HUES64 (cell line): ENCODE data around the gene ZNF253.
"Not testable (repeated sequence)": the region's sequence is repeated elsewhere in the genome, so short reads cannot be mapped to it uniquely, and the experiment has no call there.

Experiments
- H3K27ac ChIP-seq: 2 replicates; pipeline ENCODE4 v1.7.0; 2013; ENCODE audit warnings: low read depth, low read length, inconsistent platforms
- H3K27me3 ChIP-seq: 2 replicates; pipeline ENCODE4 v1.6.1; 2013; ENCODE audit warnings: mild to moderate bottlenecking, low read length; ENCODE audit not compliant: insufficient read depth
- H3K36me3 ChIP-seq: 2 replicates; pipeline ENCODE4 v1.6.1; 2013; ENCODE audit warnings: mild to moderate bottlenecking, low read length; ENCODE audit not compliant: insufficient read depth
- H3K4me1 ChIP-seq: 2 replicates; pipeline ENCODE4 v1.6.1; 2013; ENCODE audit warnings: mild to moderate bottlenecking, low read length, moderate library complexity; ENCODE audit not compliant: insufficient read depth
- H3K4me3 ChIP-seq: 2 replicates; pipeline ENCODE4 v1.5.1; 2013; ENCODE audit warnings: mild to moderate bottlenecking, low read length, moderate library complexity
- H3K9ac ChIP-seq: 2 replicates; pipeline ENCODE4 v1.6.1; 2013; ENCODE audit warnings: mild to moderate bottlenecking, low read depth, low read length
- H3K9me3 ChIP-seq: 2 replicates; pipeline ENCODE4 v1.6.1; 2013; ENCODE audit warnings: low read depth, low read length; ENCODE audit not compliant: insufficient read depth
- WGBS: fragments of 150-250, 120-280 bp; methylation state at CpG from one replicate; pipeline ENCODE4 v1.1.7; 2013; ENCODE audit warnings: missing lambda C conversion rate; 5-methylcytosine and 5-hydroxymethylcytosine counted together

ZNF253 gene

DNA sequence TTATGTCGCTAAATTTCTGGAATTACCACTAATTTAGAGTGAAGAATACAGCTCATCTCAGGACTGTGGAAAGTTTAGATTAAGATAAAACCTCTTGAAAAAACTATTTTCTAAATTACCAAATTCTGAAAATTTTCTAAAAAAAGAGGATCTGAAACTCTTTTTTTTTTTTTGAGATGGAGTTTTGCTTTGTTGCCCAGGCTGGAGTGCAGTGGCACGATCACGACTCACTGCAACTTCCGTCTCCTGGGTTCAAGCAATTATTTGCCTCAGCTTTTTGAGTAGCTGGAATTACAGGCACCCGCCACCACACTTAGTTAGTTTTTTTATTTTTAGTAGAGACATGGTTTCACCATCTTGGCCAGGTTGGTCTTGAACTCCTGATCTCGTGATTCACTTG lies 16.6 kb upstream of the ZNF253 start:
- no peaks in the 10 kb centered on the region for H3K4me1 ChIP-seq
- no peak overlapping the region for H3K4me3 ChIP-seq
- WGBS, result 85% methylated on average over 5 of the region's 6 CpGs
- no peaks in the 10 kb centered on the region for H3K27me3 ChIP-seq
- no peak overlapping the region for H3K9ac ChIP-seq
- H3K27ac ChIP-seq, result no peak overlapping the region
- no peaks in the 10 kb centered on the region for H3K36me3 ChIP-seq
- peaks cover 4% of the 10 kb centered on the region; the same call in 1 of the 2 replicates for H3K9me3 ChIP-seq

- H3K27ac ChIP-seq, H3K4me3 ChIP-seq, H3K36me3 ChIP-seq, H3K27me3 ChIP-seq, H3K4me1 ChIP-seq, H3K9ac ChIP-seq, H3K9me3 ChIP-seq: not testable (repeated sequence)
- 87% methylated on average over 2 of the region's 2 CpGs for WGBS
Measured at GRCh38 chr19:19851740-19852139, 13.9 kb upstream of the ZNF253 start.

GRCh38 chr19:19858751-19859150 lies 6.9 kb upstream of the ZNF253 start:
- no peaks in the 10 kb centered on the region for H3K9me3 ChIP-seq
- no peak overlapping the region for H3K9ac ChIP-seq
- H3K36me3 ChIP-seq, result peaks cover 13% of the 10 kb centered on the region; the same call in 1 of the 2 replicates
- no peak overlapping the region for H3K4me3 ChIP-seq
- 86% methylated on average over 2 of the region's 2 CpGs for WGBS
- H3K4me1 ChIP-seq, result no peaks in the 10 kb centered on the region
- H3K27ac ChIP-seq, result no peak overlapping the region
- no peaks in the 10 kb centered on the region for H3K27me3 ChIP-seq

DNA sequence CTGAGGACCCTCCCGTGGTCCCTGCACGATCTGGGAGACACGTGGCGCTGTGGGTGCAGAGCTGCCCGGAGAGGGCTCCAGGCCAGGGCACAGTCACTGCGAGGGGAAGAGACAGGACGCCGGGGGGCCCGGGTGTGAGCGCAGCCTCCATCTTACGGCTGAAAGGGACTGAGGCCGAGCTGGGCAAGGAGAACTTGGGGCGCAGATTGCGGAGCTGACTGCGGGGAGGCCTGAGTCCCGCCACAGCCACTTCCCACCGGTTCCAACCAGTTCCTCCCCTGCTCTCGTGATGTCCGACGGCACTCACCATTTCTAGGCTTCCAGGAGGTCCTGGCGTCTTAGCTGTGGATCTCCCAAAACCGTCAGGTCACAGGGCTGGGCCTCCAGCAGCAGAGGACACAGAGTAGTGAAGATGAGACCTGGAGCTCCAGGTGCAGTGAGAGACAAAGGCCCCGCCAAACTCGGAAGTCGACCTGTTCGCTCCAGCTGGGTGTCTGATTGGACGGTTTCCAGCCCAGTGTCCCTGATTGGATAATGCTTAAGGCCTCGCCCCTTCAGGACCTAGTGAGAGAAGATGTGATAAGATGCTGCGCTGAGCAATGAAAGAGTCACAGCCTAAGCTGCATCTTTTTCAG lies 4.8 kb upstream of the ZNF253 start:
- Histone ChIP-seq H3K4me3 (peak overlapping the region; percentile 73), H3K4me1 (no peaks in the 10 kb centered on the region), H3K9me3 (no peaks in the 10 kb centered on the region), H3K9ac (peak overlapping the region; percentile 83), H3K27ac (no peak overlapping the region), H3K27me3 (no peaks in the 10 kb centered on the region), H3K36me3 (peaks cover 13% of the 10 kb centered on the region; the same call in 1 of the 2 replicates)
- WGBS, result 93% methylated on average over 29 of the region's 29 CpGs

DNA sequence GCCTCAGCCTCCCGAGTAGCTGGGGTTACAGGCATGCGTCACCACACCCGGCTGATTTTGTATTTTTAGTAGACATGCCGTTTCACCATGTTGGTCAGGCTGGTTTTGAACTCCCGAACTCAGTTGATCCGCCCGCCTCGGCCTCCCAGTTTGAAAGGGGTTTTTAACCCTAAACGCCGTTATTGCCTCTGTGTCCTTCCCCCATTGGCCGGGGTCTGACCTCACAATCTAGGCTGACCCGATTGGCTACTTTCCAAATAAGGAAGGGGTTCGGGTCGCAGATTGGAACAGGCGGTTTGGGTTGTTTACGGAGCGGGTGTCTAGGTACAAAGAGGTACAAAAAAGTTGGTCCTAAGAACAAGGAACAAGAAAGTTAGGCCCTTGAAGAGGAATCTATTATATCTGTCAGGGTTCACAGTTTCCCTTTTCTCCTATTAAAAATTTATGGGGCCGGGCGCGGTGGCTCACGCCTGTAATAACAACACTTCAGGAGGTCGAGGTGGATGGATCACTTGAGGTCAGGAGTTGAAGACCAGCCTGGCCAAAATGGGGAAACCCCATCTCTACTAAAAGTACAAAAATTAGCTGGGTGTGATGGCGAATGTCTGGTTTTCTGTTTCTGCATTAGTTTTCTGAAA lies 1.0 kb downstream of the ZNF253 start:
- Histone ChIP-seq H3K9me3 (no peaks in the 10 kb centered on the region), H3K9ac (peak overlapping the region; percentile 100), H3K27me3 (no peaks in the 10 kb centered on the region), H3K4me3 (peak overlapping the region; percentile 89), H3K4me1 (no peaks in the 10 kb centered on the region; the same call in none of the 2 replicates), H3K36me3 (peaks cover 16% of the 10 kb centered on the region; the same call in 1 of the 2 replicates), H3K27ac (peak overlapping the region; percentile 100)
- WGBS, result 8% methylated on average over 23 of the region's 23 CpGs

DNA sequence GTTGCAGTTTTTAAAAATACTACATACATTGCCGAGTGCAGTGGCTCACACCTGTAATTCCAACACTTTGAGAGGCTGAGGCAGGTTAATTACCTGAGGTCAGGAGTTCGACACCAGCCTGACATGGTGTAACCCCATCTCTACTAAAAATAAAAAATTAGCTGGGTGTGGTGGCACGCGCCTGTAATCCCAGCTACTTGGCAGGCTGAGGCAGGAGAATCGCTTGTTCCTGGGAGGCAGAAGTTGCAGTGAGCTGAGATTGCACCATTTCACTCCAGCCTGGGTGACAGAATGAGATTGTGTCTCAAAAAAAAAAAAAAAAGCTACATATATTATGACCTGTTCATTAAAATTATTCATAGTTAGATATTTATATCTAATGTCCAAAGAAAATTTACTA lies 4.4 kb downstream of the ZNF253 start:
- H3K36me3 ChIP-seq, result peaks cover 43% of the 10 kb centered on the region
- H3K4me3 ChIP-seq, H3K9ac ChIP-seq, H3K27me3 ChIP-seq, H3K9me3 ChIP-seq, H3K27ac ChIP-seq, H3K4me1 ChIP-seq: not testable (repeated sequence)
- 78% methylated on average over 5 of the region's 5 CpGs for WGBS

- H3K36me3 ChIP-seq, result peaks cover 45% of the 10 kb centered on the region
- 93% methylated on average over 3 of the region's 3 CpGs for WGBS
- H3K4me3 ChIP-seq, result no peak overlapping the region
- H3K9ac ChIP-seq, result no peak overlapping the region
- no peak overlapping the region for H3K27ac ChIP-seq
- no peaks in the 10 kb centered on the region for H3K9me3 ChIP-seq
- no peaks in the 10 kb centered on the region; the same call in none of the 2 replicates for H3K4me1 ChIP-seq
- no peaks in the 10 kb centered on the region for H3K27me3 ChIP-seq
Measured at GRCh38 chr19:19871932-19872331, 6.2 kb downstream of the ZNF253 start.

DNA sequence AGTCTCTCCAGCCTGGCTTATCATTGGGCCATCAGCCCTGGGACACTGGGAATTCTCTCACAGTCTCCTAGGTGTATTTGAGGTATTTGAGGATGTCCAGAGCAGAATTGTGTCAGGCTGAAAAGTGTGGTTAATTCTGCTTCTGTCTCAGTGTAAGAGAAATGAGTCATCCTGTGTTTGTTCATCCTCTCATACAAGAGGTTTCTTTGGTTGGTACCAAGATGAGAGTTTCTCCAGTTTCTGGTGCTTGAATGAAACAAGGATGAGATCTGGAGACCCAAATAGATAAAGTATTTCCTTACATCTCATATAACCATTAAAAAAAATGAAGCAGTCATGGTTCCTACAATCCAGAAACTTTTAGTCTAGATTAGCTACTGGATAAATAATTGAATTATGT lies 7.7 kb downstream of the ZNF253 start:
- H3K9me3 ChIP-seq, result no peaks in the 10 kb centered on the region
- H3K9ac ChIP-seq, result no peak overlapping the region
- H3K36me3 ChIP-seq, result peaks cover 47% of the 10 kb centered on the region
- no peaks in the 10 kb centered on the region for H3K27me3 ChIP-seq
- no peak overlapping the region for H3K4me3 ChIP-seq
- no peak overlapping the region for H3K27ac ChIP-seq
- no peaks in the 10 kb centered on the region for H3K4me1 ChIP-seq

- 96% methylated on average over 4 of the region's 4 CpGs for WGBS
- no peak overlapping the region for H3K4me3 ChIP-seq
- H3K27ac ChIP-seq, result no peak overlapping the region
- no peaks in the 10 kb centered on the region for H3K27me3 ChIP-seq
- H3K9me3 ChIP-seq, result peaks cover 6% of the 10 kb centered on the region; the same call in 1 of the 2 replicates
- no peaks in the 10 kb centered on the region for H3K4me1 ChIP-seq
- H3K9ac ChIP-seq, result no peak overlapping the region
- H3K36me3 ChIP-seq, result peaks cover 68% of the 10 kb centered on the region
Measured at GRCh38 chr19:19877724-19878123, 12.0 kb downstream of the ZNF253 start.

DNA sequence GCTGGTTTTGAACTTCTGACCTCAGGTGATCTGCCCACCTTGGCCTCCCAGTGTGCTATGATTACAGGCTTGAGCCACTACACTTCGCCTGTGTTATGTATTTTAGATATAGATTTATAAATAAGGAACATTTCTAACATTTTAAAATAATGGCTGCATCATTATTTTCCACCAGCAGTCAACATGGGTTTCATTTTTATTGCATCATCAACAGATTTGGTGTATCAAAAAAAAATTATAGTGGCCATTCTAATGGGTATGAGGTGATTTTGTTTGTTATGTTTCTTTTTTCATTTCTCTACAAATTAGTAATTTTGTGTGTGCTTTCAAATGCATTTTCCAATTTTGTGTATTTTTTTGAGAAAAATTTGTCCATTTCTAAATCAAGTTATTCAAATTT lies 18.9 kb downstream of the ZNF253 start:
- Histone ChIP-seq H3K36me3 (peaks cover 96% of the 10 kb centered on the region), H3K4me1 (no peaks in the 10 kb centered on the region), H3K27ac (no peak overlapping the region), H3K9me3 (peaks cover 48% of the 10 kb centered on the region), H3K9ac (no peak overlapping the region), H3K27me3 (no peaks in the 10 kb centered on the region), H3K4me3 (no peak overlapping the region)
- no CpG with 5 or more reads among the region's 1 CpG for WGBS

DNA sequence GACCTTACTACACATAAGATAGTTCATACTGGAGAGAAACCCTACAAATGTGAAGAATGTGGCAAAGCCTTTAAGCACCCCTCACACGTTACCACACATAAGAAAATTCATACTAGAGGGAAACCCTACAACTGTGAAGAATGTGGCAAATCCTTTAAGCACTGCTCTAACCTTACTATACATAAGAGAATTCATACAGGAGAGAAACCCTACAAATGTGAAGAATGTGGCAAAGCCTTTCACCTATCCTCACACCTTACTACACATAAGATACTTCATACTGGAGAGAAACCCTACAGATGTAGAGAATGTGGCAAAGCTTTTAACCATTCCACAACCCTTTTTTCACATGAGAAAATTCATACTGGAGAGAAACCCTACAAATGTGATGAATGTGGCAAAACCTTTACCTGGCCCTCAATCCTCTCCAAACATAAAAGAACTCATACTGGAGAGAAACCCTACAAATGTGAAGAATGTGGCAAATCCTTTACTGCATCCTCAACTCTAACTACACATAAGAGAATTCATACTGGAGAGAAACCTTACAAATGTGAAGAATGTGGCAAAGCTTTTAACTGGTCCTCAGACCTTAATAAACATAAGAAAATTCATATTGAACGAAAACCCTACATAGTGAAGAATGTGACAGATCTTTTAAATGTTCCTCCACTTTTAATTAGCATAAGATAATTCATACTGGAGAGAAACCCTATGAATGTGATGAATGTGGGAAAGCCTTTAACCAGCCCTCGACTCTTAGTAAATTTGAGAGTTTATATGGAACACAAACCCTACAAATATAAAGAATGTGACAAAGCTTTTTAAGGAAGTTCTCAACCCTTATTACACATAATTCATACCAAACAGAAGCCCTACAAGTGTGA lies 26.6 kb downstream of the ZNF253 start:
- not testable (repeated sequence) for H3K9ac ChIP-seq, H3K4me1 ChIP-seq, H3K27ac ChIP-seq, H3K27me3 ChIP-seq
- Histone ChIP-seq H3K9me3 (peaks cover 77% of the 10 kb centered on the region), H3K4me3 (peak overlapping the region; percentile 16; the same call in 1 of the 2 replicates), H3K36me3 (peaks cover 70% of the 10 kb centered on the region)
- 94% methylated on average over 1 of the region's 3 CpGs for whole genome bisulfite sequencing
